Stimulated activated CD4-positive, alpha-beta T cell treated with anti-CD3 and anti-CD28 coated beads, Interleukin-4, amount 100 ng/mL, for 48 hours (primary cell): Measurements from ENCODE around the gene LTB4R2.

Source experiments
- DNase-seq, 2 donors: peaks; one replicate each; pipeline ENCODE4 v3.0.0-alpha.2; 2020; ENCODE audit warnings: low read depth in 2 of 2

The LTB4R2 gene

GRCh38 chr14:24298892-24299254 lies 11.1 kb upstream of the LTB4R2 start:
- no peak for DNase-seq

DNA sequence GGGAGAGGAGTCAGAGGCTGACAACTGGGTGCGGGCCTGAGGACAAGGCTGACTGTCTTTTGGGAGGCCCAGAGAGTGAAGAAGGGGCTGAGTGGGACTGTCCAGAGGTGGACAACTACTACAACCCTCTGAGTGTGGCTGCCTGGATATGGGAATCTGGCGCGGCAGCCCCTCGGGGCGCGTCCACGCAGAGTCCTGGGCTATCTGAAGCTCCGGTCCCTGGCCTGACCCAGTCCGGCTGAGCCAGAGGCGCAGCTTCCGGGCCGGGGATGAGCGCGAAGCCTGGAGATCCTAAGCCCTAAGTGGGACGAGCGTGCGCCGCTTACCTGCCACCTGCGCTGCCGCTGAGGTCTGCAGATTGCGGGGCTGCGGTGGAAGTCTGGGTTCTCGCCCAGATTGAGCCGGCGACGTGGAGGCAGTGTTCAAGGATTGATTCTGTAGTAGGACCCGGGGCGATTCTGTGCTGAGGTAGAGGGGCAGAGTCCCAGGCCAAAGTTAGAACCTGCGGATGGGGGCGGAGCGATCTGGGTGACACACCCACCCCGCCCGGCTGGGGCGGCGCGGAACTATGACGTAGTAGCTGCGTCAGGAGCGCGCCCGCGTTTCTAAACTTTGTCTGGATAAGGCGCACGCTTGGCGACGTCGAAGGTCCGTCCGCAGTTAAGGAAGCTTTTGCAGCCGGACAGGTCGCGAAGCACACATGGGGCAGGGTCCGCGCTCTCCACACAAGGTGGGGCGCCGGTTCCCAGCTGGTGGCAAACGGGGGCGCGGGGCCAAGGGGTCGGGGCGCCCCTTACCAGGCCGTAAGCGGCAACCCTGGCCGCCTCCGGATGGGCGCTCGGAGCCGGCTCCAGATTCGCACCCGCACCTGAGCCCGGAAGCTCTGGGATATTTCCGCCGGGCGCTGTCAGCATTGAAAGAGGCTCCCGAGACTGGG lies 10.4 kb upstream of the LTB4R2 start, which contains the start of the genes DHRS1 and NOP9:
Gene DHRS1, minus strand, starts transcription at position 526 of the 937 bp plus-strand sequence. CDS start 674 bp downstream, outside the sequence.
Gene NOP9, plus strand, starts transcription at position 596 of the 937 bp plus-strand sequence. Its CDS starts 105 bp downstream, at position 701.
- DNase-seq, result peak; percentile 88 to 94

DNA sequence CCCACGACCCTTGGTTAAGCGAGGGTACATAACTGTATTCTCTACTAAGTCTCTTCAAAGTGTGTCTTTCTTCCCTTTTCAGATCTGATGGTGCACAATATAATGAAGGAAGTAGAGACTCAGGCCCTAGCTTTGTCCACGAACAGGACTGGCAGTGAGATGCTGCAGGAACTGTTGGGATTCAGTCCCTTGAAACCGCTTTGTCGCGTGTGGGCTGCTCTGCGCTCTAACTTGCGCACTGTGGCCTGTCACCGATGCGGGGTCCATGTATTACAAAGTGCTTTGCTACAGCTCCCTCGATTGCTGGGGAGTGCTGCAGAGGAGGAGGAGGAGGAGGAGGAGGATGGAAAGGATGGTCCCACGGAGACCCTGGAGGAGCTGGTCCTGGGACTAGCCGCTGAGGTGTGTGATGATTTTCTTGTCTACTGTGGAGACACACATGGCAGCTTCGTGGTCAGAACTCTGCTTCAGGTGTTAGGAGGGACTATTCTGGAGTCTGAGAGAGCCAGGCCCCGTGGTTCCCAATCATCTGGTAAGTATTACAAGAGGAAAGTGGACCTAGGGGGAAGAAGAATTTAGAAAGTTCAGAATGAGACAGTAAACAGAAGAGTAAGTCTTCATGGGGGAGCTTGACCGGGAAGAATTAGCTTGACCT lies 9.5 kb upstream of the LTB4R2 start:
- no peak for DNase-seq

GRCh38 chr14:24304019-24304387 lies 5.9 kb upstream of the LTB4R2 start:
- DNase-seq, result no peak

GRCh38 chr14:24307156-24307574 lies 2.8 kb upstream of the LTB4R2 start:
- DNase-seq, result no peak

DNA sequence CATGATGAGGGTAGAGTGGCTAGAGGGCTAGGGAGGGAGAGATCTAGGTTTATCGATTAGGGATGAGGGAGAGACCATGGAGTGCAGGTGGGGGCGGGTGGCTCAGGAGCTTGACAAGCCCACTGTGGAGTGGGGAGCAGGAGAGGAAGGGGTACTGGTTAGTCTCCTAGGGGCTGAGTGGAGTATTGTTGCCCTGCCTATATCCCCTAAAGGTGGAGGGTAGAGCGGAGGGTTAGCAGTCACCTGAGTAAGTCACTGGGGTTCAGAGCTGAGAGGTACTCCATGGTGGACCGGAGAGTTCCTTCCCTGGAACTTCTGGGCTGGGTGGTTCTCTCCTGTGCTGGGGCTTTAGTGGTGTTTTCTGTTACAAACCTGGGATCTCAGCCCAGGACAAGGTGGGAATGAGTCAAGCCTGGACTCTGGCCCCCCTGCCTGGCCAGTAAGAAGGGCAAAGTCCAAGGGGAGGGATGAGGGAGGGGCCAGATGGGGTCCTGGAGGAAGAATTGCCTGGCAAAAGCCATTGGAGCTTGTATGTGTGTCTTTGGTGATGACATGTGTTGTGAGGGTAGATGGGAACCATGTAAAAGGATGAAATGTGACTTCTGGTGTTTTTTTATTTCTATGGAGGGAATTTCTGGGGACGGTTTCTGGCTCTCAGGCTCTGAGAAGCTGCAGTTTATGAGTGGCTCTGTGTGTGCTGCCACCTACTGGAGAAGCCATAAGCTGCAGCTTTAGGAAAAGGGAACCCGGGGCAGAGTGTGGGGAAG lies 2.2 kb upstream of the LTB4R2 start, which contains the start of gene CIDEB:
Gene CIDEB, minus strand, starts transcription at position 403 of the 767 bp plus-strand sequence. Its CDS starts 119 bp downstream, at position 284.
- DNase-seq, result peak in 1 of 2 donors; percentile 40

DNA sequence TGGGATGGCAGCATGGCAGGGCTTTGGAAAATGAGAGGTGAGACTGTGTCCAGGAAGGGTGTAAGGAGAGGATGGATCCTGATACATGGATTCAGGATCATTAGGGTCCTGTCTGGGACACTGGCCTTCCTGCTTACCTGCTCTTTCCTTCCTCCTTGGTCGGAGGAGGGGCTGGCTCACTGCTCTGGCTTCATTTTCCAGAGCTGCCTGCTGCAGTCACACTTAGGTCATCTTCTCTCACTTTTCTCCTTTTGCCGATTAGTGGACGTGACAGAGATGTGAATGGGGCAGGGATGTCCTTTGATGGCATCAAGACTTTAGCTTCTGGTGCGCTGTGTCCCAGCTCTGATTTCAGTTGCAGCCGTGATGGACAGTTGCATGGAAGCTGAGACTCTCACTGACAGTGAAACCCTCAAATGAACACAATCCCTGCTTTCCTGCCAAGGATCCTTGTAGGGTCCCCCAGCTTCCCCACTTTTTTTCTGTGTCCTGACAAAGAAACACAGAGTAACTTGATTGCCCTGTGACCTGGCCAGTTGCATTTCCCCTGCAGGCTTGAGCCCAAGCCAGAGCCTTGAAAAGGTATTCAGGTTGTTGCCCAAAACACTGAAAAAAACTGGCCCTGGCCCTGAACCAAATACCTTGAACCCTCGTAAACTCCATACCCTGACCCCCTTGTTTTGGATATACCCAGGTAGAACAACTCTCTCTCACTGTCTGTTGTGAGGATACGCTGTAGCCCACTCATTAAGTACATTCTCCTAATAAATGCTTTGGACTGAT lies 1.4 kb upstream of the LTB4R2 start:
- DNase-seq, result no peak

- no peak for DNase-seq
Observed at GRCh38 chr14:24310265-24310645, 315 bp downstream of the LTB4R2 start.

DNA sequence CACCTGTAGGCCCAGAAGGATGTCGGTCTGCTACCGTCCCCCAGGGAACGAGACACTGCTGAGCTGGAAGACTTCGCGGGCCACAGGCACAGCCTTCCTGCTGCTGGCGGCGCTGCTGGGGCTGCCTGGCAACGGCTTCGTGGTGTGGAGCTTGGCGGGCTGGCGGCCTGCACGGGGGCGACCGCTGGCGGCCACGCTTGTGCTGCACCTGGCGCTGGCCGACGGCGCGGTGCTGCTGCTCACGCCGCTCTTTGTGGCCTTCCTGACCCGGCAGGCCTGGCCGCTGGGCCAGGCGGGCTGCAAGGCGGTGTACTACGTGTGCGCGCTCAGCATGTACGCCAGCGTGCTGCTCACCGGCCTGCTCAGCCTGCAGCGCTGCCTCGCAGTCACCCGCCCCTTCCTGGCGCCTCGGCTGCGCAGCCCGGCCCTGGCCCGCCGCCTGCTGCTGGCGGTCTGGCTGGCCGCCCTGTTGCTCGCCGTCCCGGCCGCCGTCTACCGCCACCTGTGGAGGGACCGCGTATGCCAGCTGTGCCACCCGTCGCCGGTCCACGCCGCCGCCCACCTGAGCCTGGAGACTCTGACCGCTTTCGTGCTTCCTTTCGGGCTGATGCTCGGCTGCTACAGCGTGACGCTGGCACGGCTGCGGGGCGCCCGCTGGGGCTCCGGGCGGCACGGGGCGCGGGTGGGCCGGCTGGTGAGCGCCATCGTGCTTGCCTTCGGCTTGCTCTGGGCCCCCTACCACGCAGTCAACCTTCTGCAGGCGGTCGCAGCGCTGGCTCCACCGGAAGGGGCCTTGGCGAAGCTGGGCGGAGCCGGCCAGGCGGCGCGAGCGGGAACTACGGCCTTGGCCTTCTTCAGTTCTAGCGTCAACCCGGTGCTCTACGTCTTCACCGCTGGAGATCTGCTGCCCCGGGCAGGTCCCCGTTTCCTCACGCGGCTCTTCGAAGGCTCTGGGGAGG lies 985 bp downstream of the LTB4R2 start, which contains the start of gene LTB4R:
Gene LTB4R, plus strand, starts transcription at position 857 of the 959 bp plus-strand sequence. CDS start 4,150 bp downstream, outside the sequence.
- DNase-seq, result peak in 1 of 2 donors; percentile 55

GRCh38 chr14:24311837-24312615 lies 2.1 kb downstream of the LTB4R2 start:
- DNase-seq, result no peak

- no peak for DNase-seq
Observed at GRCh38 chr14:24312736-24313507, 3.0 kb downstream of the LTB4R2 start.

DNA sequence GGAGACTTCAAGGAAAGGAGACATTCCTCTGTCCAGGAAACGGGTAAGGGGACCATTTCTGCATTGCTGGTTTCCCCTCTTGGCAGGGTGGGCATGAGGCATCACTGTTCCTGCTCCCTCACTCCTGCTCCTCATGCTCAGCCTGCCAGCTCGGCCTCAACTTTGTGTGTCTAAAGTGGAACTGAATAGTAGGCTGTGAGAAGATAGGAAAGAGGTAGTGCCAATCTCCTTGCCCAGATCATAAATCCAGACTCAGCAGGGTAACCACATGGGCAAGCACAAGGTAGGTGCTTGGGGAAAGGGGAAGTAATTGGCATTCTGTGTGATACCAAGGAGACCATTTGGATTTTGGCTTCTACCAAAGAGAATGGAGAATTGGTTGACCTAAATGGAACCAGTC lies 4.0 kb downstream of the LTB4R2 start:
- DNase-seq, result no peak

DNA sequence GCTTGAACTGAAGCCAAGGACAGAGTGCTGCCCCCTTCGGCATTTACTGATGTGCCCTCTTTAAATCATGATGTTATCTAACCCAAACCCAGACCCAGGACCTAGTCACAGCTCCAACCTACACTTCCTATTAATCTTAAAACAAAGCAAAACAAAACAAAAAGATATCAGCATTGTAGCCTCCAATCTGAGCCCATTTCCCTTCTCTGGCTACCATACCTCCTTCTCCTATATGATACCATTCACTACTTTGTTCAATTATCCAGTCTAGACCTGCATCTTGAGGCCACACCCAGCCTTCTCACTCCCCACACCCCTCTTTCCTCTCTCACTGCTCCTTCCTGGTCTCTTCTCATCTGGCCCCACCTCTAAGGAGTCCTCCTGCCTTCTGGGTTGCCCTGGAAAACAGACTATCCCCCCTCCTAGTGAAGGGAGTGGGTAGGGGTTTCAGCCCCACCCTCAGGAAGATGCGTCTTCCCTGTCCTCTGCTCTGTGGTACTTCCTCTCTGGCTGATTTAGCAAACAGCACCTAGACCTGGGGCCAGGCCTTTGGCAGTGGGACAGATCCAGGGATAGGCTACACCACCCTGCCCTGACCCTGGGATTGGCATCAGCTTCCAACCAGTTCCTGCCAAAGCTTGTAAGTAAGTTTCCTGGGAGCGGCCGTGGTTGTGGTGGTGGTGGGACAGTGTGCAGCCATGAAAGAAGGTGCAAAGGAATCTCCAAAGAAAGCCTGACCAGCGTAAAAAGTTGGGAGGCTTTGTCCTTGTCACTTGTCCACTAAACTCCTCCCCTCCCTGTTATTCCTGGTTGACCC lies 4.6 kb downstream of the LTB4R2 start:
- no peak for DNase-seq

GRCh38 chr14:24315243-24315806 lies 5.4 kb downstream of the LTB4R2 start:
- DNase-seq, result no peak

DNA sequence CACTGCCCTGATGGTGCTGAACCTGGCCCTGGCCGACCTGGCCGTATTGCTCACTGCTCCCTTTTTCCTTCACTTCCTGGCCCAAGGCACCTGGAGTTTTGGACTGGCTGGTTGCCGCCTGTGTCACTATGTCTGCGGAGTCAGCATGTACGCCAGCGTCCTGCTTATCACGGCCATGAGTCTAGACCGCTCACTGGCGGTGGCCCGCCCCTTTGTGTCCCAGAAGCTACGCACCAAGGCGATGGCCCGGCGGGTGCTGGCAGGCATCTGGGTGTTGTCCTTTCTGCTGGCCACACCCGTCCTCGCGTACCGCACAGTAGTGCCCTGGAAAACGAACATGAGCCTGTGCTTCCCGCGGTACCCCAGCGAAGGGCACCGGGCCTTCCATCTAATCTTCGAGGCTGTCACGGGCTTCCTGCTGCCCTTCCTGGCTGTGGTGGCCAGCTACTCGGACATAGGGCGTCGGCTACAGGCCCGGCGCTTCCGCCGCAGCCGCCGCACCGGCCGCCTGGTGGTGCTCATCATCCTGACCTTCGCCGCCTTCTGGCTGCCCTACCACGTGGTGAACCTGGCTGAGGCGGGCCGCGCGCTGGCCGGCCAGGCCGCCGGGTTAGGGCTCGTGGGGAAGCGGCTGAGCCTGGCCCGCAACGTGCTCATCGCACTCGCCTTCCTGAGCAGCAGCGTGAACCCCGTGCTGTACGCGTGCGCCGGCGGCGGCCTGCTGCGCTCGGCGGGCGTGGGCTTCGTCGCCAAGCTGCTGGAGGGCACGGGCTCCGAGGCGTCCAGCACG lies 6.1 kb downstream of the LTB4R2 start:
- no peak for DNase-seq

GRCh38 chr14:24316597-24316950 lies 6.6 kb downstream of the LTB4R2 start:
- no peak for DNase-seq
